ENCODE results near the gene ENTPD1.
A peak's percentile ranks its signal among the peaks of the same experiment; 100 is the strongest.

The ENTPD1 gene

GRCh38 chr10:95833042-95833610 is 77.2 kb downstream of the ENTPD1 start:
- no peak for DNase-seq

DNA sequence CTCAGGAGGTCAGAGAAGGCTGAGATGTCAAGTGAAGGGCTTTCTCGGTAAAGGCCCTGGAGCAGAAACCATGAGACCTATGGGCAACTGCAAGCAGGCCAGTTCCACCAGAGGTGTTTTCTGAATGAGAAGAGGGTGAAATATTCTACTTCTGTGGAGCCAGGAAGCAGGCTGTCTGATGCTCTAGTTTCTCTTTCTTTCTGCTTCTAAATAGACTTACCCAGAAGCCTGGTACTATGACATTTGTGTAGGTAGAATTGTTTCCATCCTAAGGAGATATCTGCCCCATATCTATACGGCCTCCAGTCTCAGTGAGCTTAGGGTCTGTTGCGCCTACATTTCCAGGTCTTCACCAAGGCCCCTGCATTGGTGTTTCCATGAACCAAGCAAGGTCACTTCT is 78.4 kb downstream of the ENTPD1 start:
- no peak for DNase-seq

DNA sequence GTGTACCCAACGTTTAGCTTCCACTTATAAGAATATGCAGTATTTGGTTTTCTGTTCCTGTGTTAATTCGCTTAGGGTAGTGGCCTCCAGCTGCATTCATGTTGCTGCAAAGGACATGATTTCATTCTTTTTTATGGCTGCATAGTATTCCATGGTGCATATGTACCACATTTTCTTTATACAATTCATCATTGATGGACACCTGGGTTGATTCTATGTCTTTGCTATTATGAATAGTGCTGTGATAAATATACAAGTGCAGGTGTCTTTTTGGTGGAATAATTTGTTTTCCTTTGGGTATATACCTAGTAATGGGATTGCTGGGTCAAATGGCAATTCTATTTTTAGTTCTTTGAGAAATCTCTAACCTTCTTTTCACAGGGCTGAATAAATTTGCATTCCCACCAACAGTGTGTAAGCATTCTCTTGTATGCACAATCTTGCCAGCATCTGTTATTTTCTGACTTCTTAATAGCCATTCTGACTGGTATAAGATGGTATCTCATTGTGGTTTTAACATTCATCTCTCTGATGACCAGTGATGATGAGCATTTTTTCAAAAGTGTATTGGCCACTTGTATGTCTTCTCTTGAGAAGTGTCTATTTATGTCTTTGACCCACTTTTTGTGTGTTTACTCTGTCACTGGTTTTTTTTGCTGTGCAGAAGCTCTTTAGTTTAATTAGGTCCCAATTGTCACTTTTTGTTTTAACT is 79.3 kb downstream of the ENTPD1 start:
- DNase-seq = no peak

DNA sequence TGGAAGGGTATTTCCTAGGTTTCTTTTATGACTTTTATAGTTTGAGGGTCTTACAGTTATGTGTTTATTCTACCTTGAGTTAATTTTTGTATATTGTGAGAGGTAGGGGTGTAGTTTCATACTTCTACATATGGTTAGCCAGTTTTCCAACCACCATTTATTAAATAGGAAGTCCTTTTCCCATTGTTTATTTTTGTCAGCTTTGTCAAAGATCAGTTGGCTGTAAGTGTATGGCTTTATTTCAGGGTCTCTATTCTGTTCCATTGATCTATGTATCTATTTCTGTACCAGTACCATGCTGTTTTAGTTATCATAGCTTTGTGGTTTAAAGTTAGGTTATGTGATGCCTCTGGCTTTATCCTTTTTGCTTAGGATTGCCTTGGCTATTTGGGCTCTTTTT is 79.9 kb downstream of the ENTPD1 start:
- no peak for DNase-seq

GRCh38 chr10:95836610-95837355 is 80.8 kb downstream of the ENTPD1 start:
- DNase-seq = no peak

DNA sequence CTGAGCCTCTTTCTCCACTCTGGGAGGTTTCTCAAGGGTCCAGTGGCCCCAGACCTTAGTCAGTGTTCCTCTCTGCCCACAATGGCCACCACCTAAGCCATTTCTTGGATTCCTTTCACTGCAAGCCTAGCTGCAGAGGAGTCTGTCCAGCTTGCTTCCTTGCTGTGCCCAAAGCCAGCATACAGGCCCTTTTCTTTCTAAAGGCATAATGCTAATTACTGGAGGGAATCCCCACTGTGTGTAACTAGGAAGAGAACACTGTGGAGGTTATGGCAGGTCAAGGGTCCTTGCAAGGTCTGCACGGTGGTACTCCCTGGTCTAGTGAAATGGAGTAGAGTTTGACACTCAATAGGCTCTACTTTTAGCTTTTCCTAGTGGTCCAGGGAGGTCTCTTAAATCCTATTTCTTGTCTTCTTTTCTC is 81.4 kb downstream of the ENTPD1 start:
- DNase-seq = no peak

- DNase-seq = no peak
These were observed 81.8 kb downstream of the ENTPD1 start for GRCh38 chr10:95837783-95838182.

DNA sequence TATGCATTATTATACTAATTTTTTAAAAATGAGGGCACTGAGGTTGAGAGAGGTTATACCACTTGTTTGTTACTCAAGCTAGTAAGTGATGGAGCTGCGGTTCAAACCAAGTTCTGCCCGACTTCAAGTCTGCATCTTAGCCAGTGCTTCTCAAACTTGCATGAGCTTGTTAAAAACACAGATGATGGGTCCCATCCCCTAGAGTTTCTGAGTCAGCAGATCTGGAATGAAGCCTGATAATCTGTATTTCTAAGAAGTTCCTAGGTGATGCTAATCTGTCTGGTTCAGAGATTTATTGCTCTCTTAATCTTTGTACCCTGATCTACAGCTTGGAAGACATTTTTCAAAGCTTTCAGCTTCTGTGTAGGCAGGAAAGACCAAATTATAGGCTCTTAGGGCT is 84.2 kb downstream of the ENTPD1 start:
- DNase-seq = no peak

- DNase-seq = no peak
These were observed 84.7 kb downstream of the ENTPD1 start for GRCh38 chr10:95840681-95841080.

GRCh38 chr10:95841661-95842498 is 85.9 kb downstream of the ENTPD1 start:
- no peak for DNase-seq

DNA sequence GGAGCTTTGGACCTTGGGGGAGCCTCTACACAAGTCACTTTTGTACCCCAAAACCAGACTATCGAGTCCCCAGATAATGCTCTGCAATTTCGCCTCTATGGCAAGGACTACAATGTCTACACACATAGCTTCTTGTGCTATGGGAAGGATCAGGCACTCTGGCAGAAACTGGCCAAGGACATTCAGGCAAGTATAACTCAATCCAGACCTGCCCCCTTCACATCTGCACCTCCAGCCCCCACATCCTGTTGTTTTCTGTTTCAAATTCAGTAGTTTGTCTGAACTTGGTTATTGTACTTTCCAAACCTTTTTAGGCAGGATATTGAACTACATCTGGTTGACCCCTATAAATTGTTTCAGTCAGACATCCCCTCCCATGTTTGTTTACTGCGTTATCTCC is 89.4 kb downstream of the ENTPD1 start:
- no peak for DNase-seq

- DNase-seq = no peak
These were observed 91.0 kb downstream of the ENTPD1 start for GRCh38 chr10:95847007-95847406.

DNA sequence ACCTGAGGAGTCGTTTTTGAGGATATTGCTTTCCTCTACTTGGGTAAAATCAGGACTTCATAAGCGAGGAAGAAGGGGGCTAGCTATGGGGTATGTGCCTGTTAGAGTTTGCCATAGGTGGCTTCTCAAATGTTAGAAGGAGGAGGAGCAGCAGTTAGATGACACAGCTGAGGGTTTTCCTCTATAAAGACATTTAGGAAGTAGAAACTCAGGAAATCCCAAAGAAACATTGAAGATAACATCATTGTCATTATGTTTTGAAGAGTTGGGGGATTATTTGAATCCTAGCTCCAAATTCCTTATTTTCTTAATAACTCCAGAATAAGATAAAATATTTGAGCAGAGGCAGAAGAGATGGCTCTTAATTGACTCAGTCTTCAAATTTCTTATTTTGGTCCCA is 92.9 kb downstream of the ENTPD1 start:
- DNase-seq = no peak

DNA sequence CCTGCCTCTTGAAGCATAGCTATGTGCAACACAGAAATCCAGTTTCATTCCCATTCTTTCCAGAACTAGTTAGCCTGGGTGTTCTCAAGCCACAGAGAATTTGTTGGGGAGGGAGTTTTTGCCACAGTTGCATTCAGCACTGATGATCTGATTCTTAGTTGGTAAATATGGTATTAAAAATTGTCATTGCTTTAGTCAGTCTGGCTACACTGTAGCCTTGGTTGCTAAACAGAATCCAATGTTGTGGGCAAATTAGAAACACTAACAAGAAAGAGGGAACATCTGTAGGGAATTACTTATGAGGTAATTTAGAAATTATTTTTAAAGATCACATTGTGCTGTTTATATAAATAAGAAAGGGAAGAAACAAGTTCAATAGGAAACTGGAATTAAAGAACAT is 94.8 kb downstream of the ENTPD1 start:
- no peak for DNase-seq

- no peak for DNase-seq
These were observed 104.4 kb downstream of the ENTPD1 start for GRCh38 chr10:95860166-95860940.

GRCh38 chr10:95861386-95861785 is 105.4 kb downstream of the ENTPD1 start:
- no peak for DNase-seq

DNA sequence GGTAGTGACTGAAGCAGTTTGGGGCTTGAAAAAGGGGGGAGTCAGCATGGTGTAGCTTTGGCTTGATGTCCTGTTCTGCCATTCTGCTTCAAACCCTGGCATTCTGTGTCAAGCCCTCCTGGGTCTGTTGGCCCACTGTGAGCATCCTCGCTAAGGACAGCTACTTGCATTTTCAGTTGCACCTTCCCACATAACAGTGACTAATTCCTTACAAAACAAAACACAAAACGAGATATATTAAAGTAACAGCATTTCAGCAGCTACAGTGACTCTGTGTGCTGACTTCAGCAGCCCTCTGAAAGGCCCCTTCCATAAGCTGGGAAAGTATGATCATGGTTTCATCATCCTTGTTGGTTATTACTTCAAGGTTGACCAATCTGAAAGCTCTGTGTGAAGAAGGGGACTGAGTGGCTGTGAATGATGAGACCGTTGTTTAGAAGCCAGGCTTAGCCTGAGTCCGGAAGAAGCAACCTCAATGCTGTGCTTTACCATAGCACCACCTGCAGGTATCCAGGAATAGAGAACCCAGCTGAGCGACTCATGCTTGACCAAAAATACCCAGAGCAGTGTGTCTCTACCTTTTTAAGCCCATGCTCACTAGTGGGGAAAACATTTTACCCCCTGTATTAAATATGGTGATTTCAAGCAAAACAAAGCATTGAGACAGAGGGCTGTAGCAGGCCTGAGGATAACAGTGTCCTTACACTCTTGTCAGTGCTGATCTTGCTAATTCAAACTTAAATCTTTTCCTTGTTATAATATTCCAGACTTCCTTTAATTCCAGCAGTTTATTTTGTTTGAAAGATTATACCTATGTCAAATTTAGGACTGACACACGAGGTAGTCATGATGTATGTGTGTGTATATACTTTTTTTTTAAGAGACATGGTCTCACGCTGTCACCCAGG is 109.2 kb downstream of the ENTPD1 start:
- peak; percentile 43 for DNase-seq

- no peak for DNase-seq
These were observed 110.0 kb downstream of the ENTPD1 start for GRCh38 chr10:95865814-95866466.

DNA sequence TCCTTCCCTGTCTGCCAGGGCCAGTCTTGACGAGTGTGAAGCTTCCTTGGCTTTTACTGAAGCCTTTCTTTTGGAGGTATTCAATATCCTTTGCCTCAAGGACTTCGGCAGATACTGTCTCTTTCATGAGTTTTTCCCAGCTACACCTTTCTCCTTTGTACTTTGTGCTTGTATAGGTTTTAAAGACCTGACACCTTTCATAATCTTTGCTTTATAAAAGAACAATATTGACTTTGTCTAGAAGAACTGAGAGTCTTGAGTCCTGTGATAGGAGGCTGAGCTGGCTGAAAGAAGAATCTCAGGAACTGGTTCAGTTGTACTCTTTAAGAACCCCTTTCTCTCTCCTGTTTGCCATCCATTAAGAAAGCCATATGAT is 110.5 kb downstream of the ENTPD1 start:
- no peak for DNase-seq

- no peak for DNase-seq
These were observed 111.9 kb downstream of the ENTPD1 start for GRCh38 chr10:95867866-95868265.

GRCh38 chr10:95872158-95872711 is 116.3 kb downstream of the ENTPD1 start:
- no peak for DNase-seq

Data from left hindlimb (tissue), 1 donor.